HL-60 (cell line): ENCODE data around the gene RNF25.

Experiments
- CTCF ChIP-seq: IDR thresholded peaks from one replicate; pipeline ENCODE4 v1.5.1; 2011; ENCODE audit warnings: low read length, control low read depth, inconsistent platforms; ENCODE audit not compliant: insufficient read depth
- GABPA ChIP-seq: IDR thresholded peaks from 2 replicates; pipeline ENCODE4 v1.6.1; 2012; ENCODE audit warnings: low read depth
- POLR2AphosphoS5 ChIP-seq: IDR thresholded peaks from 2 replicates; pipeline ENCODE4 v1.6.1; 2012; ENCODE audit warnings: low read depth
- REST ChIP-seq: IDR thresholded peaks from 2 replicates; pipeline ENCODE4 v1.6.1; 2012; ENCODE audit warnings: low read depth; ENCODE audit not compliant: insufficient replicate concordance
- SPI1 ChIP-seq: IDR thresholded peaks from 2 replicates; pipeline ENCODE4 v1.6.1; 2012; ENCODE audit warnings: low read depth, mild to moderate bottlenecking, borderline replicate concordance

GRCh38 chr2:218658671-218659257 is 13.0 kb downstream of the RNF25 start:
- TF ChIP-seq CTCF (peak; percentile 17), GABPA (no peak), POLR2AphosphoS5 (no peak), REST (no peak), SPI1 (no peak)
